KOPT-K1 (cell line): Measurements from ENCODE around the gene CHST10.

Experiments
- H3K27ac ChIP-seq: fragments of 200-600 bp; sonication (generic); 2 replicates; pipeline ENCODE4 v1.5.1; 2016; ENCODE audit warnings: antibody characterized with exemption, mild to moderate bottlenecking, low read depth, low read length; ENCODE audit not compliant: poor library complexity, severe bottlenecking
- H3K36me3 ChIP-seq: fragments of 200-600 bp; sonication (generic); 2 replicates; pipeline ENCODE4 v1.5.1; 2017; ENCODE audit warnings: antibody characterized with exemption, mild to moderate bottlenecking, low read length, moderate library complexity; ENCODE audit not compliant: insufficient read depth
- H3K9me3 ChIP-seq: fragments of 200-600 bp; sonication (generic); 2 replicates; pipeline ENCODE4 v1.5.1; 2017; ENCODE audit warnings: antibody characterized with exemption, low read length, mild to moderate bottlenecking; ENCODE audit not compliant: insufficient read depth, poor library complexity, severe bottlenecking

Gene CHST10

DNA sequence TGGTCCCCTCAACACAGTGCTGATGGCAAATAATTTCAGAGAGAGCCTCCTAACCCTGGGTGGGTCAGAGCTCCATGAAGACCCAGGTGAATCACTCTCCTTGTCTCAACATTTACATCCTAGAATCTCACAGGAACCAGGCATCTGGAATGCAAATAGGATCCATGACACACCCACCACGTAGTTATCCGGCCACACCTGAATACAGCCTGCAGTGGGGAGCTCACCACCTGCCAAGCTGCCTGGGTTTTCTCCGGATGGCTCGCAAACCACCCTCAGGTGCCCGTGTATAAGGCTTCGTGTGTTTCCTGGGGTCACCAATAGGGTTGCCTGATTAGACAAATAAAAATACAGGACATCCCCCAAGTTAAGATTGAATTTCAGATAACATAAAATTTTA is 9.9 kb downstream of the CHST10 start:
- no peaks in the 10 kb centered on the region for H3K9me3 ChIP-seq
- H3K36me3 ChIP-seq: peaks cover 75% of the 10 kb centered on the region
- H3K27ac ChIP-seq: no peak overlapping the region

DNA sequence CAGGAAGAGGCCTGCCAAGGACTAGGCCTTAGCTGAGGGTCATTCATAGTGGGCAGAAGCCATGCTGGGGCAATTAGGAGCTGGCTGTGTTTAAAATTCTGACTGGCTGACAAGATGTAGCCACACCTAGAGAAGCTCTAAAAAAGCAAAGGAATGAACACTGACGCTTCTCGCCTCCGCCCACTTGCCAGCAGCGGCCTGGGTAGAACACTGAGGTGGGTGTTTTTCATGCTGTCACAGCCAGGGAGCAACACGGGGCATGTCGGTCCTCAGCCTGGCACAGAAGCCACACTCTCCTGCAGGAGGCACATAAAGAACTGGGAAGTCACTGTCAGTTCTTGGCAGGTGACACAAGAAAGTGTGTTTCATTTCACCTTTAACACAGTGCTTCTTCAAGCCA is 10.4 kb downstream of the CHST10 start:
- Histone ChIP-seq H3K27ac (no peak overlapping the region), H3K36me3 (peaks cover 76% of the 10 kb centered on the region)

DNA sequence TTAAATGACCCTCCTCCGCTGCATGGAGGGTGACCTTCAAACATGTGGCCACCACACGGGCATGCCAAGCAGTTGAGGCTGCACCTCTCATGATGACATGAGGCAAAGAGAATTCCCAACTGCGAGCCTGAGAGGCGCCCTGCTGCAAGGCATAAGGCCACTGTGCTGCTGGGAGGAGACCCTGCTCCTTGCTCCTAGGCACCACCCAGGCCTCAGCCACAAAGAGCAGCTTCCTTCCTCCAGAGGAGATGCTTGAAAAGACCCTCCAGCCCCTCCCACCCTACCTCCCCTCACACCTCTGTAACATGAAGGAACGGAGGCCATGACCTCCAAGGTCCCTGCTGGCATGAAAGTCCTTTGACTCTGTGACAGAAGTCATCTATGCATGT is 11.4 kb downstream of the CHST10 start:
- Histone ChIP-seq H3K36me3 (peaks cover 76% of the 10 kb centered on the region), H3K27ac (no peak overlapping the region), H3K9me3 (no peaks in the 10 kb centered on the region)

More for the DNA sequence above, 10.4 kb downstream of the CHST10 start:
- no peaks in the 10 kb centered on the region for H3K9me3 ChIP-seq

DNA sequence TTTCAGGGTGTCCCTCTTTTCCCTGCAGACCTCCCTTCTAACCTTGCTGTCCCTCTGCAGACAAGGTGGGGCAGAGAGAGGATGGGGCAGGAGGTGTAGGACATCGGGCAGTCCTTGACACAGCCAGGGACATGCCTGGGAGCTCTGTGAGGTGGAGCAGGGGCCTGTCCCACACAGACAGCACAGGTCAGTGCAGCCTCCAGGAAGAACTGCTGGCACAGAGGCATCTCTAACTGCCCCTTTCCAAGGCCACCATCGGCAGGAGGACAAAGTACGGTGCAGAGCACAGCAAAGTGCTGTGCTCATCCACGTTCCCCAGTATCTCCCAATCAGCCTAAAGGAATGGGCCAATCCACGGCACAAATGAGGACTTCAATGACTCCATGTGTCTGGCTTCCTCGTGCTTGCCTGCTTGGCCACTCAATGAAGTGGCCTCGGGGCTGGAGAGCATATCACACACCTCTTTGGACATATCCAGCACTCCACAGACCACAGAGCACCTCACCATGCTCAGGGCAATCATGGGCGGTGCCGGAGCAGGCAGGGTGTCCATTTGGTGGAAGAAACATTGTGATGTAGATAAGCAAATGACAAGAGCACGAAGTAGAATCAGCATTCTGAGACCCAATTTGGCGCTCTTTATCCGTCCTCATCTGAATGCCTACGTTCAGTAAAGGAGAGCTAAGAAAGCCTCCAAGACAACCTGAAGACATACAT is 11.9 kb downstream of the CHST10 start:
- Histone ChIP-seq H3K36me3 (peaks cover 81% of the 10 kb centered on the region), H3K9me3 (no peaks in the 10 kb centered on the region), H3K27ac (no peak overlapping the region)

DNA sequence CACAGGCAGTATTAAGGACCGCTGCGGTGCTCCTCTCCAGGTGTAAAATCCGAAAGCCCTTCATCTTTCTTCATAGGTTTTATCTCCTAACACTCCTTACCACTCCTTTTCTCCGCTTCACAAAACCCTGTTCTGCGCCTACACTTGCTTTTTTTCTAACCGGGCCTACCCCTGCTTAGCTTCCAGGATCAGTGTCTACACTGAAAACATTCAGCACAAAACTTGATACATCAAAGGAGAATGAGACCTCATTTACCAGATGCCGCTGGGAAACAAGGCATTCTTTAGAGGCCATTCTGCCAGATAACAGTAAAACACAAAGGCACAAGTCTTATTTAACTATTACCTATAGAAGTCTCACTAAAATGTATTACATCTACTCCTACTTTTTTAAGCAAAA is 13.1 kb downstream of the CHST10 start:
- H3K9me3 ChIP-seq: no peaks in the 10 kb centered on the region
- peaks cover 72% of the 10 kb centered on the region for H3K36me3 ChIP-seq
- no peak overlapping the region for H3K27ac ChIP-seq

DNA sequence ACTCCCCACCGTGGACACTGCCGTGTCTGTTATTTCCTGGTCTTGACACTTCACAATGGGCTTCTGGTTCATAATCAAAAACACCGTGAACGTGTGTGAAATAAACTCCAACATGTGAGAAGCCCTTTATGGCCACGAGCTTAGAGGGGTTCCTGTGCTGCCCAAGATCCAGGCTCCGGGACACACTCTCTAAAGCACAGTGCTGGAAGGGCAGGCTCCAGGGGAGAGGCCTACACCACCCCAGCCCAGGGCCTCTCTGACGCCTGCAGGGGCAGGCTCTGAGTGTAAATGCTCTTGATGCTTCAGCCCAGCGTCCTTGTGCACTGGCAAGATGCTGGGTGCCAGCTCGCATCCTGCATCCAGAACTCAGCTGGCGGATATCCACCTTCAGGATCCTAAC is 13.7 kb downstream of the CHST10 start:
- Histone ChIP-seq H3K27ac (no peak overlapping the region), H3K36me3 (peaks cover 68% of the 10 kb centered on the region), H3K9me3 (no peaks in the 10 kb centered on the region)

DNA sequence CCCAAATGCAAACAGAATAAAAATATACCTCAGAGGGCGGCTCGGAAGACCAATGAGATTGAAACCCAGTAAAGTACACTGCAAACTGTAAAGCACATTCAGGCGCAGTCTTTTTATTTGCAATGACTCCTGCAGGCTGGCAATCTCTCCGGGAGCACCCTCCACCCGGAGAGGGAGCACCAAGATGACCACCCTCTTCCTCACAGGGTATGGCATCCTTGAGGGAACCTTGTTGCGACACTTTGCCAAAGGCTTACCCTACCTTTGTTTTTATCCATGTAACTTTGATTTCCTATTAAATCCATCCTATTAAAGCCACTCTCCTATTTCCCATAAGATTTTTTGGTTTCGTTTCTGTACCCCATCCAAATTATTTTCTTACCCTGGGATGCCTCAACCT is 16.2 kb downstream of the CHST10 start:
- H3K36me3 ChIP-seq: peaks cover 72% of the 10 kb centered on the region
- no peak overlapping the region for H3K27ac ChIP-seq
- no peaks in the 10 kb centered on the region for H3K9me3 ChIP-seq

DNA sequence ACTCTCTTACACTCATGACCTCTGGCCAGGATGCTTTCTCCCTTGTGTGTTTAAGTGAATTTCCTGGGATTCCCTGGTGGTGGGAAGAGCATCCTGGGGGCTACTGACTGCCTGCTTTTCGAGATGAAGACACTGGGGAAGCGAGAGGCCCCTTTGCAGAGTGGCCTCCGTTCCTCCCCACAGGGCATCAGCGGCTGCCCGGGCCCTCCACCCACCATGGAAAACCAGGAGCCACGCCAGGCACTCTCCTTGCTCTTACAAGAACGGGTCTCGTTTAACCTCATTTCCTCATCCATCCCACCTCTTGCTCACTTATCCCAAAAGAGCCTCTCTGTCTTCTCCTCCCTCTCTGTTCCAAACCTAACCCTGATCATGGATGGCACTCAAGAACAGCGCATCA is 17.8 kb downstream of the CHST10 start:
- H3K36me3 ChIP-seq: peaks cover 72% of the 10 kb centered on the region
- H3K27ac ChIP-seq: no peak overlapping the region
- no peaks in the 10 kb centered on the region for H3K9me3 ChIP-seq

DNA sequence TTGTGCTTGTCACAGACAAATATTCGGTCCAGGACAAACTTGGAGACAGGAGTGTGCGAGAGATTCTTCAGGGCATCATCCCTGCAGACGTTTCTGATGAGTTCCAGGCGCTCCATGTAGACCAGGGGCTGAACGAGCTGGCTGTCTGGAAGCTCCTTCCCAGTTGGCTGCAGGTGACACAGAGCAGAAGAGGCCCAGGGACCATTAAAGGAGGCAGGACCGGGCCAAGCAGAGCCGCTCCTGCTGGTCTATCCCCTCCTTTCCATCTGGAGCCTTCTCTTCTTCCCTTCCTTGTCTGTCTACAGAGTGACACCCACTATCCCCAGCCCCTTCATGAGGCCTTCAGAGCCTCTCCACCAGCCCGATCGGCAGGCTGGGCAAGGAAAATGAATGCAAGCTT is 19.5 kb downstream of the CHST10 start:
- H3K27ac ChIP-seq: no peak overlapping the region
- H3K36me3 ChIP-seq: peaks cover 71% of the 10 kb centered on the region
- H3K9me3 ChIP-seq: no peaks in the 10 kb centered on the region

DNA sequence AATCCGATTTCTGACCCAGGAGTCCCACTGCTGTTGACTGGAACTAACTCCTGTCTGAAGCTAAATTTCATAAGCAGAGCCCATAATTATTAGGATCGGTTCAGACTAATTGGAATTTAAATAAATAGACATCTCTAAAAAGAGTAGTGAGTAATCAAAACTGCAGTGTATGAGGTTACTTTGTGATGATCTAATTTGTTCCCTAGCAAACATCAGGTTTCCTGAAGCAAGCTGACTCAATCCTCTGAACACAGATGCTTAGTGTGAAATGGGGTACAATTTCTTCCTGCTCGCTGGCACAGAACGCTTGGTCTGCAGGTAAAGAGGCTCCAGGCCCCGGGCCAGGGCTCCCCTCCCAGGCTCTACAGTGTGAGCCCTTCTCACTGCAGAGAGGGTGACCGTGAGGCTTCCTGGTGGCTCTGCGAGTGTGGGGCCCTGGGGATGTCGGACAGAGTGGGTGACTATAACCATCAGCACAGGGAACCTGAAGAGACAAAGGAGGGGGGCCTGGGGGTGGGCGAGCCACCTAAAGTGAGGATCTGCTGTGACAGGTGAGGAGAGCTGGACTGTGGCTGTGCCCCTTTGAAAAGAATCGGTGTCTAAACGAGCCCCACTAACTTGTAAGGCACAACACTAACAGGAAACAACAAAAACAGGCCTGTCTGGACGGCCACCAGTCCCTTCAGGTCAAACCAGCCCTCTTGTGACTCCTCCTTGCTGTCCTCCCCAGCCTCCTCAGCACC is 20.2 kb downstream of the CHST10 start:
- Histone ChIP-seq H3K36me3 (peaks cover 73% of the 10 kb centered on the region), H3K27ac (no peak overlapping the region), H3K9me3 (no peaks in the 10 kb centered on the region)

DNA sequence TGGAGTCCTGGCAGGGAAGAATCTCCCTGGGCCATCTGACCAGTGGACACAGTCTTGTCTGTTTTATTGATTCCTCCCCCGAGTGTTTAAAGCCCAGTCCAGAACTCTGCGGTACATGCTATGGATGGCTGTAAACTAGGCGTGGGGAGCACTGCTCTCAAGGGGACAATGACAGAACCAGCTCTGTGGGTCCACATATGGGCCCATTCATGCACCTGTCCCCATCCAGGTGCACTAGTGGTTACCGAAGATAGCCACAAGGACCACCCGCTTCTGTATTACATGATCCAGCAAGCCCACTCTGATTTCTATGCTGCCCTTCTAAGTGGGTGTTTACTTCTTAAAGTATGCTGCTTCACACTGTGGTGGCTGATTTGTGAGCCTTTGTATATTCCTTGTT is 21.0 kb downstream of the CHST10 start:
- Histone ChIP-seq H3K27ac (no peak overlapping the region), H3K36me3 (peaks cover 73% of the 10 kb centered on the region), H3K9me3 (no peaks in the 10 kb centered on the region)

DNA sequence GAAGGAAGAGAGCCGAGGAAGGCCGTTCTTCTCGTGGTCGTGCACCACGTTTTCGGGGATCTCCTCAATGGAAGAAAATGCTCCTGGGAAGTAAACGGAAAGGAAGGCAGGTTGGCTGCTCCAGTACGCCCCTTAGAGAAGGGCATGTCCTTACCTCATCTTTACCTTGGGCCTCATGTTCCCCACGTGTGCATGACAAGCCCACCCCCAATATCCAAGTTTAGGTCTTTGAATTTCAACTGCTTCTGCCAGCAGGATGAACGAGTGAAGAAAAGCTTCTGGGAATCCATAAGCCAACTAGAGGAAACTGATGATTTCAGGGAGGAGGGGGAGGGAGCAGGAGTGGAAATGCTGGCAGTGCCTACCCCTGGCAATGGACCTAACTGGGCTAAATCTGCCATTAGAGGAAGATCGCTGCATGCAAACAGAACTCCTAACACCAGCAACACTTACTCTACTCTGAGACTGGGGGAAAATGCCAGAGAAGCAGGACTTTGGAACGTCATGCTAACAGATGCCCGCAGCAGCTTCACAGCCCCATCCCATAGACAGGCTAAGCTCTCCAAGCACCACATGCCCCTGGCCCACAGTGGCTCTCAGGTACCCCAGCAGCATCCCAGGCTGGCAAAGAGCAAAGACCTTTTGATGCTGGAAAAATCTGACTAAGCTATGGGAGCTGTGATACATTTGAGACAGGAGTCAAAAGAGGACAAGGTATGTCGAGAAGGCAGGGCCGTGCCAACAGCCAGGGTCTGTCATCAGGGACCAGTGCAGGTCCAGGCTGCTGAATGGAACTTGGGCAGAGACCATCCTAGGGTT is 21.7 kb downstream of the CHST10 start:
- Histone ChIP-seq H3K27ac (no peak overlapping the region), H3K36me3 (peaks cover 72% of the 10 kb centered on the region), H3K9me3 (no peaks in the 10 kb centered on the region)

DNA sequence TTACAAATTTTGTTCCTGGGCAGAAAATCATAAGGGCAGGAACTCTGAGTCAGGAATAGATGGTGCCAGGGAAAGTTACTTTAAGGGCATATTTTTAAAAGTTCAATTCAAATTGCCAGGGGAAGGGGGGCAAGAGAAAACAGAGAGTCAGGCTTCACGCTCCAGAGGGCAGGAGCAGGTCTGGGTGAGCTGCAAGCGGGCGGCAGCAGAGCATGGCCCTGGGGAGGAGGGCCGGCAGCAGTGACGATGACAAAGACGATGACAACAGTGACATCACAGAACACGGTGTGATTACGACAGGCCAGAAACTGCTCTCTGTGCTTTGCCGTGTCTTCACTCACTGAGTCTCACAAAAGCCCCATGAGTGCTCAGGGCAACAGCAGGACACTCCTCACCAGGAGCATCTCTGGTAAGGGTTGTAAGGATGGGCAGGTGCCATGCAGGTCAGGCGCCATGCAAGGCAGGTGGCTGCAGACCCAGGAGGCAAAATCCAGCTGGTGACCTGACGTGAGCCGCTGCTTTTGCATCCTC is 23.3 kb downstream of the CHST10 start:
- Histone ChIP-seq H3K36me3 (peaks cover 77% of the 10 kb centered on the region), H3K27ac (no peak overlapping the region), H3K9me3 (no peaks in the 10 kb centered on the region)

DNA sequence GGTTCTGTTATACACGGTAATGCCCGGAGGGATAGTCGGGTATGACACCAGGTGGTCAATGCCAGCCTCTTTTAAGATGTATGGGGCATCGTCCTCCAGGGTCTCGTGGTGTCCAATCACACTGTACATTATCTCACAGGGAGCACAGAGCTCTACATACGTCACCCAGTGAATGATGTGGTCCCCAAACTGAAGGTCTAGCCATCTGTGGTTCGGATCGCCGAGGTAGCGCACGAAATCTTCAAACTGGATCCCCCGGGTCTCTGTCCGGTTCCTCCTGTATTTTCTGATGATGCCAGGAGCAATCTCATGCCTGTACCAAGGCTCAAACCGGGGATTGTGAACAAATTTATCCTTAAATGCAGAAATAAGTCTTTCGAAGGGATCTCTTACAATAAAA is 24.1 kb downstream of the CHST10 start:
- Histone ChIP-seq H3K9me3 (no peaks in the 10 kb centered on the region), H3K27ac (no peak overlapping the region), H3K36me3 (peaks cover 77% of the 10 kb centered on the region)

DNA sequence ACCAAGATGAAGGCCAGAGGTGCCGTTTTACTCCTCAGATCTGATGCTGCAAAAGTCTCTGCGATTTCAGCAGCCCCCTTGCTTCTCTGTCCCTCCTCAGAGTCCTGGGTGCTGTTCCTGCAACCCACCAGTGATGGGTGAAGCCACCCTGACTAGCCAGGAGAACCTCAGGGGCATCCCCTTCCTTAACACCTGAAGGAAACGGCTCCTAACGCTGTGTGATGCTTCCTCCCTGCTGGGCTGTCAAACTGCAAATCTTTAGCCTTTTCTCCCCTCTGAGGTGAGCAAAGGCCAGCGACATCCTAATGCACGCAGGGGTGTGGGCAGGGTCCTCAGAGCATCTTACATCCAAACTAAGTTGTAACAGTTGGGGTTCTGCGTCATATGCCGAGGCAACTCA is 24.8 kb downstream of the CHST10 start:
- H3K27ac ChIP-seq: no peak overlapping the region
- H3K9me3 ChIP-seq: no peaks in the 10 kb centered on the region
- peaks cover 72% of the 10 kb centered on the region for H3K36me3 ChIP-seq
